ENCODE data around the gene GGPS1. TPM values are rescaled to one million over a fixed set of nuclear protein-coding genes. Genes with fewer than 3 reads are reported as not detected.
"Not testable (repeated sequence)": the region's sequence is repeated elsewhere in the genome, so short reads cannot be mapped to it uniquely, and the experiment has no call there.

Gene GGPS1
- total RNA-seq: 22.4 and 23.9 TPM in 2 replicates

DNA sequence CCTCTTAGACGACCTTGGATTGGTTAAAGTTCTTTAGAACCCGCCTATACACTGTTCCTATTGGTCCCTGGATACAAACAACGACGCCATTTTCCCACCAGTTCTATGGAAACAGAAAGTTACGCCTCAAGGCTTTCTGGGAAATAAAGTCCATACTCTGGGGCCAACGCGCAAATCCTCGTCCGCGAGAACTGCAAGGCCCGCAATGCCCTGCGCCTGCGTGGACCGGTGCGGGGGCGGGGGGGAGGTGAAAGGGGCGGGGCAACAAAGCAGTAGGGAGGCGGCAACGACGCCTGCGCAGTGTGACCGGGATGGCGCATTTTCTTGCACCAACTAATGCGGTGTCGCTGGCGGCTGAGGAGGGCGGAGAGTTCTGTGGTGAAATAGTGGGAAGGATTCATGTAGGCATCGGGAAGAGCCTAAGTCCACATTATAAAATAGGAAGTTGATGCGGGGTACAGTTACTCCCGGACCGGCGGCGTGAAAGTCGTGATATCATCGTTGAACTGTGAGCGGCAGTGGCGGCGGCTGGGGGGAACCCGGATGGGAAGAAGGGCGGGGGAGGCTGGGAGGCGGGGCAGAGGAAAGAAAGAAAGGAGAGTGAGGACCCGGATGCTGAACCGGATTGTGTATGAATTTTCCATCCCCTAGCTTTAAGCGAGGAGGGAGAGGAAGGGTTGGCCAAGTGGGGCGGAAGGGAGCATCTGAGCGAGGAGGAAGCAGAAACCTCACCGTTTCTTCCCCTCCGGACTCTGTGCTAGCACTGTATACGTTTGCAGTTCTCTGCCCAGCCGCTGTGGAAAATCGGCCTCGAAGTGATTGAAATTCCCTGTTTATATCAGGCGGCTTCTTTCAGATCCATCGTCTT, at the start of gene GGPS1:
GGPS1 (plus strand) TSS at position 300 of the 868 bp plus-strand sequence. CDS start 6,695 bp downstream, outside the sequence.
- H2AFZ ChIP-seq (ENCODE audit: low read length): peak within 1 kb of the TSS; percentile 95
- peak within 1 kb of the TSS; percentile 90 for H3K27ac ChIP-seq (ENCODE audit: low read depth, low read length)
- H3K27me3 ChIP-seq (ENCODE audit: insufficient read depth, low read length): no peaks in the 10 kb centered on the region
- peaks cover 40% of the 10 kb centered on the region for H4K20me1 ChIP-seq (ENCODE audit: insufficient read depth, low read length)
- H3K9me3 ChIP-seq (ENCODE audit: low read depth, low read length): no peaks in the 10 kb centered on the region
- DNase-seq (ENCODE audit: insufficient read length, low spot score, missing footprints): peak; percentile 91
- peaks cover 21% of the 10 kb centered on the region for H3K4me1 ChIP-seq (ENCODE audit: insufficient read depth, low read length)
- peak within 1 kb of the TSS; percentile 90 for H3K4me3 ChIP-seq (ENCODE audit: insufficient read depth, low read length)
- peaks cover 83% of the 10 kb centered on the region for H3K79me2 ChIP-seq (ENCODE audit: insufficient read depth, low read length)
- TF ChIP-seq, protein P1, sequence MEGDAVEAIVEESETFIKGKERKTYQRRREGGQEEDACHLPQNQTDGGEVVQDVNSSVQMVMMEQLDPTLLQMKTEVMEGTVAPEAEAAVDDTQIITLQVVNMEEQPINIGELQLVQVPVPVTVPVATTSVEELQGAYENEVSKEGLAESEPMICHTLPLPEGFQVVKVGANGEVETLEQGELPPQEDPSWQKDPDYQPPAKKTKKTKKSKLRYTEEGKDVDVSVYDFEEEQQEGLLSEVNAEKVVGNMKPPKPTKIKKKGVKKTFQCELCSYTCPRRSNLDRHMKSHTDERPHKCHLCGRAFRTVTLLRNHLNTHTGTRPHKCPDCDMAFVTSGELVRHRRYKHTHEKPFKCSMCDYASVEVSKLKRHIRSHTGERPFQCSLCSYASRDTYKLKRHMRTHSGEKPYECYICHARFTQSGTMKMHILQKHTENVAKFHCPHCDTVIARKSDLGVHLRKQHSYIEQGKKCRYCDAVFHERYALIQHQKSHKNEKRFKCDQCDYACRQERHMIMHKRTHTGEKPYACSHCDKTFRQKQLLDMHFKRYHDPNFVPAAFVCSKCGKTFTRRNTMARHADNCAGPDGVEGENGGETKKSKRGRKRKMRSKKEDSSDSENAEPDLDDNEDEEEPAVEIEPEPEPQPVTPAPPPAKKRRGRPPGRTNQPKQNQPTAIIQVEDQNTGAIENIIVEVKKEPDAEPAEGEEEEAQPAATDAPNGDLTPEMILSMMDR (IDR thresholded peaks at IDR 0.05; ENCODE audit: extremely low read depth, low read depth, low read length): no peak
- H3K36me3 ChIP-seq (ENCODE audit: insufficient read depth, low read length): no peaks in the 10 kb centered on the region
- H3K4me2 ChIP-seq (ENCODE audit: insufficient read depth, low read length): peak within 1 kb of the TSS; percentile 97

GRCh38 chr1:235278915-235279292, 49.5 kb upstream of the GGPS1 start:
- Histone ChIP-seq H3K4me3 (ENCODE audit: insufficient read depth, low read length) (no peak overlapping the region), H3K79me2 (ENCODE audit: insufficient read depth, low read length) (peaks cover 89% of the 10 kb centered on the region), H3K9me3 (ENCODE audit: low read depth, low read length) (no peaks in the 10 kb centered on the region), H3K4me1 (ENCODE audit: insufficient read depth, low read length) (peaks cover 7% of the 10 kb centered on the region), H3K27ac (ENCODE audit: low read depth, low read length) (no peak overlapping the region), H3K36me3 (ENCODE audit: insufficient read depth, low read length) (peaks cover 2% of the 10 kb centered on the region), H4K20me1 (ENCODE audit: insufficient read depth, low read length) (peaks cover 76% of the 10 kb centered on the region), H3K4me2 (ENCODE audit: insufficient read depth, low read length) (no peak overlapping the region), H2AFZ (ENCODE audit: low read length) (no peak overlapping the region), H3K27me3 (ENCODE audit: insufficient read depth, low read length) (no peaks in the 10 kb centered on the region)
- TF ChIP-seq, protein P1 (IDR thresholded peaks at IDR 0.05; ENCODE audit: extremely low read depth, low read depth, low read length): no peak
- DNase-seq (ENCODE audit: insufficient read length, low spot score, missing footprints): no peak

DNA sequence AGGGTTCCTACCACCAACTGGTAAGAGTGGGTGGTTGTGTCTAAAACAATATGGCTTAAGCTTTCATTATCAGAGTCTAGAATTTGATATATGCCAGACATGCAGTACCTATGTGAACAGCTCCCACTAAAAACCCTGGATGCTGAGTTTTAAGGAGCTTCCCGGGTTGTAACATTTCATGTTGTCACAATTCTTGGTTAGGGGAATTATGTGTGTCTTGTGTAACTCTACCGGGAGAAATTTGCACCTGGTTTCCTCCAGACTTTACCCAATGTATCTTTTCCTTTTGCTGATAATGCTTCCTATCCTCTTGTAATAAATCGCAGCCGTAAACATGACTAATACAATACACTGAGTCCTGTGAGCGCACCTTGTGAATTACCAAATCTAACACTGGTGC, 48.7 kb upstream of the GGPS1 start:
- Histone ChIP-seq H3K9me3 (ENCODE audit: low read depth, low read length) (no peaks in the 10 kb centered on the region), H4K20me1 (ENCODE audit: insufficient read depth, low read length) (peaks cover 78% of the 10 kb centered on the region), H3K27me3 (ENCODE audit: insufficient read depth, low read length) (no peaks in the 10 kb centered on the region), H3K36me3 (ENCODE audit: insufficient read depth, low read length) (peaks cover 2% of the 10 kb centered on the region), H3K4me1 (ENCODE audit: insufficient read depth, low read length) (peaks cover 7% of the 10 kb centered on the region), H3K27ac (ENCODE audit: low read depth, low read length) (no peak overlapping the region), H3K4me3 (ENCODE audit: insufficient read depth, low read length) (no peak overlapping the region), H2AFZ (ENCODE audit: low read length) (no peak overlapping the region), H3K4me2 (ENCODE audit: insufficient read depth, low read length) (no peak overlapping the region), H3K79me2 (ENCODE audit: insufficient read depth, low read length) (peaks cover 91% of the 10 kb centered on the region)
- no peak for DNase-seq (ENCODE audit: insufficient read length, low spot score, missing footprints)
- TF ChIP-seq, protein P1 (IDR thresholded peaks at IDR 0.05; ENCODE audit: extremely low read depth, low read depth, low read length): no peak

GRCh38 chr1:235280467-235280866, 47.9 kb upstream of the GGPS1 start:
- Histone ChIP-seq H3K4me1 (ENCODE audit: insufficient read depth, low read length) (peaks cover 7% of the 10 kb centered on the region), H3K4me3 (ENCODE audit: insufficient read depth, low read length) (no peak overlapping the region), H3K36me3 (ENCODE audit: insufficient read depth, low read length) (peaks cover 2% of the 10 kb centered on the region), H3K27me3 (ENCODE audit: insufficient read depth, low read length) (no peaks in the 10 kb centered on the region), H4K20me1 (ENCODE audit: insufficient read depth, low read length) (peaks cover 78% of the 10 kb centered on the region), H2AFZ (ENCODE audit: low read length) (no peak overlapping the region), H3K9me3 (ENCODE audit: low read depth, low read length) (no peaks in the 10 kb centered on the region), H3K27ac (ENCODE audit: low read depth, low read length) (no peak overlapping the region), H3K4me2 (ENCODE audit: insufficient read depth, low read length) (no peak overlapping the region), H3K79me2 (ENCODE audit: insufficient read depth, low read length) (peaks cover 91% of the 10 kb centered on the region)
- TF ChIP-seq, protein P1 (IDR thresholded peaks at IDR 0.05; ENCODE audit: extremely low read depth, low read depth, low read length): no peak
- no peak for DNase-seq (ENCODE audit: insufficient read length, low spot score, missing footprints)

- not testable (repeated sequence) for H3K36me3 ChIP-seq (ENCODE audit: insufficient read depth, low read length); DNase-seq (ENCODE audit: insufficient read length, low spot score, missing footprints); H3K27me3 ChIP-seq (ENCODE audit: insufficient read depth, low read length); H3K4me2 ChIP-seq (ENCODE audit: insufficient read depth, low read length); H3K9me3 ChIP-seq (ENCODE audit: low read depth, low read length); H3K4me3 ChIP-seq (ENCODE audit: insufficient read depth, low read length); H3K4me1 ChIP-seq (ENCODE audit: insufficient read depth, low read length); H2AFZ ChIP-seq (ENCODE audit: low read length); H3K27ac ChIP-seq (ENCODE audit: low read depth, low read length)
- peaks cover 80% of the 10 kb centered on the region for H4K20me1 ChIP-seq (ENCODE audit: insufficient read depth, low read length)
- peaks cover 94% of the 10 kb centered on the region for H3K79me2 ChIP-seq (ENCODE audit: insufficient read depth, low read length)
Measured at GRCh38 chr1:235283636-235284035, 44.7 kb upstream of the GGPS1 start.

Measured in osteoblast (primary cell).